A549 (cell line): ENCODE data around the gene LRCOL1.

Experiments
- EP300 ChIP-seq, 2 experiments: fragments of >200 bp; sonication (Bioruptor Twin); formaldehyde crosslinking; IDR thresholded peaks; 2 replicates in 1 of 2; 3 replicates in 1 of 2; pipeline ENCODE4 v1.6.1; 2016 to 2017
- JUN ChIP-seq, 2 experiments: fragments of >200 bp; sonication (Bioruptor Twin); formaldehyde crosslinking; IDR thresholded peaks; 2 replicates in 1 of 2; 3 replicates in 1 of 2; pipeline ENCODE4 v1.6.1; 2016 to 2017
- POLR2A ChIP-seq: IDR thresholded peaks from 2 replicates; pipeline ENCODE4 v1.6.1; 2012; ENCODE audit warnings: mild to moderate bottlenecking, low read length
- RAD21 ChIP-seq, 2 experiments: fragments of >200 bp in 1 of 2; sonication (Bioruptor Twin) in 1 of 2; formaldehyde crosslinking in 1 of 2; IDR thresholded peaks in 1 of 2; conservative IDR thresholded peaks in 1 of 2; 2 replicates in 1 of 2; 3 replicates in 1 of 2; pipeline ENCODE4 v1.6.1; 2012 to 2018; ENCODE audit warnings: inconsistent platforms in 1 of 2
- TP53 ChIP-seq: fragments of 250-450 bp; sonication (Bioruptor Pico); IDR thresholded peaks from 2 replicates; pipeline ENCODE4 v1.5.0; 2021; ENCODE audit warnings: mild to moderate bottlenecking, moderate library complexity
- TF ChIP-seq, protein P1 (sequence below): fragments of >200 bp; sonication (Bioruptor Twin); formaldehyde crosslinking; IDR thresholded peaks from 3 replicates; pipeline ENCODE4 v1.5.1; 2016
- TF ChIP-seq, protein P2 (sequence below): fragments of 250-450 bp; sonication (Bioruptor Pico); IDR thresholded peaks from 2 replicates; pipeline ENCODE4 v1.5.0; 2021; ENCODE audit warnings: mild to moderate bottlenecking, moderate library complexity, borderline replicate concordance

DNA sequence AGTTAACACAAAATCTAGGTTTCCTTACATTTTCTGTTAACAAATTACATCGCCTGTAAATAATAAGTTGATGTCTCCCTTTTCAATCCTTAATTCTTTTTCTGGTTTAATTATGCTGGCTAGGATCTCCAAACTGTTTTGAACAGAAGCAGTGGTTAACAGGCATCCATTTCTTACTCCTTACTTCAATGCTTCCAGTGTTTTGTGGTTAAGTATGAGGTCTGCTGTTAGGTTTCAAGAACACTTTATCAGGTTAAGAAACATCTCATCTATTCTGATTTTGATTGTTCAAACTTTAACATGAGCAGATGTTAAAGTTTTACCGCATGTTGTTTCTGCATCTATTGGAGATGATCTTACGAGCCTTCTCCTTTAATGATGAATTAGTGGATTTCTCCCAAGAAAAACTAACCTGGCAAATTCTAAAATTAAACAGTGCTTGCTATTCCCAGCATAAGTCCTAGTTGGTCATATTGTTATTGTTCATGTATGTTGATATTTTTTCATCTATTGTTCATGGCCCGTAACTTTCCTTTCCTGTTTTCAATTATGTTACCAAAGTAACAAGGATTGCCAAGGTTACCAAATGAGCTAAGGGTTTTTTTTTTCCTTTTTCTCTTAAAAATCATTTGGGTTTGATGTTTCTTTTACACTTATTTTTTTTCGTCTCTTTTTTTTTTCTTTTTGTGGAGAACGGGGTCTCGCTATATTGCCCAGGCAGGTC, 43.3 kb upstream of the LRCOL1 start:
- TF ChIP-seq, protein P1, sequence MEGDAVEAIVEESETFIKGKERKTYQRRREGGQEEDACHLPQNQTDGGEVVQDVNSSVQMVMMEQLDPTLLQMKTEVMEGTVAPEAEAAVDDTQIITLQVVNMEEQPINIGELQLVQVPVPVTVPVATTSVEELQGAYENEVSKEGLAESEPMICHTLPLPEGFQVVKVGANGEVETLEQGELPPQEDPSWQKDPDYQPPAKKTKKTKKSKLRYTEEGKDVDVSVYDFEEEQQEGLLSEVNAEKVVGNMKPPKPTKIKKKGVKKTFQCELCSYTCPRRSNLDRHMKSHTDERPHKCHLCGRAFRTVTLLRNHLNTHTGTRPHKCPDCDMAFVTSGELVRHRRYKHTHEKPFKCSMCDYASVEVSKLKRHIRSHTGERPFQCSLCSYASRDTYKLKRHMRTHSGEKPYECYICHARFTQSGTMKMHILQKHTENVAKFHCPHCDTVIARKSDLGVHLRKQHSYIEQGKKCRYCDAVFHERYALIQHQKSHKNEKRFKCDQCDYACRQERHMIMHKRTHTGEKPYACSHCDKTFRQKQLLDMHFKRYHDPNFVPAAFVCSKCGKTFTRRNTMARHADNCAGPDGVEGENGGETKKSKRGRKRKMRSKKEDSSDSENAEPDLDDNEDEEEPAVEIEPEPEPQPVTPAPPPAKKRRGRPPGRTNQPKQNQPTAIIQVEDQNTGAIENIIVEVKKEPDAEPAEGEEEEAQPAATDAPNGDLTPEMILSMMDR: no peak
- TF ChIP-seq EP300 (IDR thresholded peaks at IDR 0.05) (no peak), JUN (IDR thresholded peaks at IDR 0.05) (no peak), POLR2A (no peak), RAD21 (conservative IDR thresholded peaks at IDR 0.05 in 1 of 2, IDR thresholded peaks at IDR 0.05 in 1 of 2) (no peak), TP53 (CRISPR knock-in tag) (no peak)
- TF ChIP-seq, protein P2, sequence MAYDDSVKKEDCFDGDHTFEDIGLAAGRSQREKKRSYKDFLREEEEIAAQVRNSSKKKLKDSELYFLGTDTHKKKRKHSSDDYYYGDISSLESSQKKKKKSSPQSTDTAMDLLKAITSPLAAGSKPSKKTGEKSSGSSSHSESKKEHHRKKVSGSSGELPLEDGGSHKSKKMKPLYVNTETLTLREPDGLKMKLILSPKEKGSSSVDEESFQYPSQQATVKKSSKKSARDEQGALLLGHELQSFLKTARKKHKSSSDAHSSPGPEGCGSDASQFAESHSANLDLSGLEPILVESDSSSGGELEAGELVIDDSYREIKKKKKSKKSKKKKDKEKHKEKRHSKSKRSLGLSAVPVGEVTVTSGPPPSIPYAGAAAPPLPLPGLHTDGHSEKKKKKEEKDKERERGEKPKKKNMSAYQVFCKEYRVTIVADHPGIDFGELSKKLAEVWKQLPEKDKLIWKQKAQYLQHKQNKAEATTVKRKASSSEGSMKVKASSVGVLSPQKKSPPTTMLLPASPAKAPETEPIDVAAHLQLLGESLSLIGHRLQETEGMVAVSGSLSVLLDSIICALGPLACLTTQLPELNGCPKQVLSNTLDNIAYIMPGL: no peak
